Stimulated activated CD4-positive, alpha-beta T cell treated with anti-CD3 and anti-CD28 coated beads, Interleukin-12 subunit alpha, Interleukin-12 subunit beta, amount 100 ng/mL, for 4 hours (primary cell): Measurements from ENCODE around the gene TMEM63A.

ENCODE experiments used
- DNase-seq: peaks from one replicate; pipeline ENCODE4 v3.0.0-alpha.2; 2020

Gene TMEM63A

DNA sequence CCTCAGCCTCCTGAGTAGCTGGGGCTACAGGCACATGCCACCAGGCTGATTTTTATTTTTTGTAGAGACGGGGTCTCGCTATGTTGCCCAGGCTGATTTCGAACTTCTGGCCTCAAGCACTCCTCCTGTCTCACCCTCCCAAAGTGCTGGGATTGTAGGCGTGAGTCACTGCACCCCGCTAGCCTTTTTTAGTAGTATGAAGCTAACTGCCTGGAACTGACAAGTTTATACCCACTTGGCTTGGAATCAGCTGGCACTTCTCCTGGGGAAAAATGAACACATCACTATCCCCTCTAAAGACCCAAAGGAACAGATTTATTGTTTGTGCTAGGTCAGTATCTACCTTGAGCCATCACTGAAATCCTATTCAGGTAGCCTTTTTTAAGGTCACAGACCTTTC lies 19.0 kb downstream of the TMEM63A start:
- DNase-seq, result no peak

- DNase-seq, result no peak
Measured at GRCh38 chr1:225862581-225862950, 19.6 kb downstream of the TMEM63A start.

DNA sequence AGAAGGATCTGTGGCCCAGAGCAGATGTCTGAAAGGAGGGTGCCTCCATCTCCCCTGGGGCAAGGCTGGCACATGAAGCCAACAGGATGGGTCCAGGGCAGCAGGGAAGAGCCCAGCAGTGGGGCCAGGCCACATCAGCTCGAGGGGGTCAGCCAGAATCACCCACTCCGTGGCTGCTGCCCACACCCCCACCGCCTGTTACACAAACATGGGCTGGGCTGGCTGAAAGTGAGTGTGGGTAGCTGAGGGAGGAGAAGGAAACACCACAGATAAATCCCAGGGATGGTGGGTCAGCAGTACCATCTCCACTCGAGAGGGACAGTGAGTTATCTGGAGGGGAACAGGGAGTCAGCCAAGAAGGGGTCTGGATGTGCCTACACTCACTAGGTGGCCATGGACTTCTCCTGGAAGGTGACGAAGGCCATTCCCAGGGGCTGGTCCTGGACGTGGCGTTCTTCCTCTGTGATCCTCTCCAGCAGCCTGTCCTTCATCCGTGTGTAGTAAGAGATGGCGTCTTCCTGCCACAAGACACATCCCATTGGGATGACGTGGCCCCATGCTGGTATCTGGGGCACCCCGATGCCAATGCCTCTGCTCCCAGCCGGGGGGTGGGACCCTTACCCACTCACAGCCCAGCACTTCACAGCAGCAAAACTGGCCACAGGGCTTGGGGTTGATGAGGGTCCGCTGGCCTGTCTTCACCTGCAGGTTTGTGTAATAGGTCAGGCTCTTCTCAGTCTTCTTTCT lies 20.2 kb downstream of the TMEM63A start:
- no peak for DNase-seq

DNA sequence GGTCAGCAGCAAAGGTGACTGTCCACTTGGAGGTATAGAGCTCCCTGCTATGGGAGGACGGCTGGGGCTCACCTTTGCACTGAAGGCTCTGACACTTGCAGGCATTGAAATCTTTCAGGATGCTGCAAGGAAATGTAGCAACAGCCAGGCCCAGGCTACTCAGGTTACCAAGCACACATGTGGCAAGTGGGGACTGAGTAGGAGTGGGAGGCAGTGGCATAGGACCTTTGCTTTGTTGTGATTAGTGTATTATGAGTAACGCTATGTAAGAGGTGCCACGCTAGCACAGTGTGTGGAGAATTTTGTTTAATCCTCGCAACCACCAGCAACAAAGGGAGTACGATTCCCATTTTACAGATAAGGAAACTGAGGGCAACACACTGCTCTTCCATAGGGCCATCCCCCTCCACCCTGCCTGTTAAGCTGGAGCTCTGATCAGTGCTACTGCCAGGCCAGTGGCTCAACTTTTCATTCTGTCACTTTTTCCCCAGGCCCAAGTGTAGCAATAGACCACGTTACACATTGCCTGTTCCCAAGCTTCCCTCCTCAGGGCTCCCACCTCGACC lies 21.2 kb downstream of the TMEM63A start:
- no peak for DNase-seq

DNA sequence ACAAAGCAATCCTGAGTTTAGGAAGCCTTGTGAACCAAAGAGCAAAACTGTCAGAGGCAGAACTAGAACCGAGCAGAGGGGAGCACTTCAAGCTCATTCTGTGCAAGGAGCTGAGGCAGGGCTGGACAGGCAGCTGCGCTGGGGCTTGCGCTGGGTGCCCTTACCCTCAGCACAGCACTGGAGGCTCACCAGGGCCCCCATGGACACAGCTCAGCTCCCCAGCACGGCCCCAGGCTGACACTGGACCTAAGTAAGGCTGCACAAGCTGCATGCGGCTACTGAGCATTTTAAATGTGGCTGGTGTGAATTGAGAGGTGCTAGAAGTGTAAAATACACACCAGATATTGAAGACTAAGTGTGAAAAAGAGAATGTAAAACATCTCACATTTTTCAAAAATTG lies 22.1 kb downstream of the TMEM63A start:
- DNase-seq, result no peak

GRCh38 chr1:225859151-225859550 lies 23.0 kb downstream of the TMEM63A start:
- no peak for DNase-seq

- DNase-seq, result no peak
Measured at GRCh38 chr1:225857256-225857655, 24.9 kb downstream of the TMEM63A start.

DNA sequence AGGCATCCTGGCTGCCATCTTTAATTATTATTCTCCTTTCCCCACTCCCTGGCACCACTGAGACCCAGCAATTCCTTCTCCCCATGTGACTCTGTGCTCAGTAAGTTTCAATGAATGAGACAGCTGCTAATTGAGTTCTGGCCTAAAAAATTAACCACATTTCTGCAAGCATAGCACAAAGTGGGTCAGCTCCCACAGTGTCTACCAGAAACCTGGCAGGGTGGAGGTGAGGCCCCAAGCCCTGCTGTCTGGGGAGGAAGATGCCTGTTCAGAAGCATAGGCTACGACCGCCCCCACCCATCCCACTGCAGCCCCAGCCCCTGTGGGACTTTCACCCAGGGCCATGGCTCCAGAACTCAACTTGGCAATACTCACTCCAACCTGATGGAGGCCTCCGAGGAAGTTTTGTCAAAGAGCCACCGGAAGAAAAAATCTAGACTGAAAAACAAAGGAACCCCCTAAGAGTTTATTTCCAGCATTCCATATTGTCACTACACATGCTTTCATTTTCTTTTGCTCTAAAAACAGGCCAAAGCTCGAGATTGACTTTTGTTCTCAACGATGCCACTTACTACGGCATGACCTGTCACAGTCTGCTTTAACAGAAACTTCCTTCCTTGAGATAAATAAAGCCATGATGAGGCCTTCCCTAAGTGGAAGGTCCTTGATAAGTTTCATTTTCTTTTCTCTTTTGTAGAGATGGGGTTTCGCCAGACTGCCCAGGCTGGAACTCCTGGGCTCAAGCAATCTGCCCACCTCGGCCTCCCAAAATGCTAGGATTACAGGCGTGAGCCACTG lies 26.5 kb downstream of the TMEM63A start:
- DNase-seq, result no peak

DNA sequence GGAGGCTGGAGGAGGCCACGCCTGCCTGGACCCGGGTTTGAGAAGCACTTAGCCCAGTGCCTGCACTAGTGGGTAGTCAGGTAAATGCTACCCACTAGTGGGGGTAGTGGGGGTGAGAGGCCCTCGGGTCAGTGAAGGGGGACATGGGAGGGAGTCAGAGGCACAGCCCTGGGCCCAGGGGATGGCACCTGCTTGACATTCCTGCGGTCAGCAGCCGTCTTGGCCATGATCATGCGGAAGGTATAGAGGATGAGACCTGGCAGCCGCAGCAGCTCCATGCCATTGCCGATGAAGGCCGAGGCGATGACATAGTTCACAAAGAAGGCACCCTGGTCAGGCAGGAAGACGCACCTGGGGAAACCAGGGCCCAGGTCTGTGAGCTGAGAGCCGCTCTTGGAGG lies 28.7 kb downstream of the TMEM63A start:
- DNase-seq, result no peak

- DNase-seq, result no peak
Measured at GRCh38 chr1:225852413-225853124, 29.6 kb downstream of the TMEM63A start.

- no peak for DNase-seq
Measured at GRCh38 chr1:225851805-225852204, 30.4 kb downstream of the TMEM63A start.

- no peak for DNase-seq
Measured at GRCh38 chr1:225850370-225850769, 31.8 kb downstream of the TMEM63A start.

DNA sequence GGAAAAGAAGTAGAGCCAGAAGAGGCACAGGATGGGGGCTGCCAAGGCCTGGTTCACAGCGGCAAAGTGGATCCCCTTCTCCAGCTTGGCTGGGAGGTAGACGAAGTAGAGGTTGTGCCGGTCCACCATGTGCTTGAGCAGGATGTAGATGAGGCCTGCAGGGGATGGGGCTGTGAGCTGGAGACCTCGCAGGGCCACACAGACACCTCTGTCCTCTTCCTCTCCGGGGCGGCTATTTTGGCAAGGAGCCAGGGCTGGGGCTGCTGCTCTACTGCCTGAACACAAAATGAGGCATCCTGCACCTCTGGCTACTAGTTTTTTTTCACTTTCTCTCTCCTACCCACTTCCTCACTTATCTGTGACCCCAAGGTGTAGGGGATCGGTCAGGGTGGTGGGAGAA lies 32.3 kb downstream of the TMEM63A start:
- DNase-seq, result no peak

GRCh38 chr1:225848030-225848955 lies 33.9 kb downstream of the TMEM63A start:
- DNase-seq, result no peak

- DNase-seq, result no peak
Measured at GRCh38 chr1:225847610-225848009, 34.6 kb downstream of the TMEM63A start.

- no peak for DNase-seq
Measured at GRCh38 chr1:225846331-225847310, 35.6 kb downstream of the TMEM63A start.

DNA sequence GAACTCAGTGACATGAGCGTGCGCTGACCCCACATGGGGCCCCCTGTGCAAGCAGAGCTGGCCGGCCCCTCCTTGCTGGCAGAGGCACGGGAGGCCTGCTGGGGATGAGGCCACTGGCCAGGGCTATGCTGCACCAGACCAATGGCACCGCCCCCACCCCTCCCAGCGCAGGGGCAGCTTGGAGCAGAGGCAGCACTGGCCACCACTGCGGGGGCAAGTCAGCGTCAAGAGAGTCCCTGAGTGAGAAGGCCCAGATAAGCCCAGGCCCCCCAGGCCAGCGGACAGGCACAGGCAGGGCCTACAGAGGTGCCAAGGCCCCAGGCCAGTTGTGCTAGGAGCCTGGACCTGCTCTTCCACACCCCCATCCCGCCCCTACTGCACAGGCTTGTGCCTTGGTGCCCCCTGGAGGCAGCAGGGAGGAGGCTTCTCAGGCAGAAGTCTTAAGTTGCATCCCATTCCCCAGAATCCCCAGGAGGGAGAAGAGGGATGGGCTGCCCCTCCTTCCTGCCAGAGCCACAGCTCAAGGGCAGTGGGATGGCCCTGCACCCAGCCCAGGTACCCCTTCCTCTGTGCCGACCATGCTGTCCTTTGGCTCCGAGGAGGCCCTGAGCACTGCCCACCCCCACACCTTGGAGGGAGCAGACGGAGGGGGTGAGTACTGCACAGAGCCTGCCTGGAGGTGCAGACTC lies 36.5 kb downstream of the TMEM63A start:
- DNase-seq, result peak; percentile 31

DNA sequence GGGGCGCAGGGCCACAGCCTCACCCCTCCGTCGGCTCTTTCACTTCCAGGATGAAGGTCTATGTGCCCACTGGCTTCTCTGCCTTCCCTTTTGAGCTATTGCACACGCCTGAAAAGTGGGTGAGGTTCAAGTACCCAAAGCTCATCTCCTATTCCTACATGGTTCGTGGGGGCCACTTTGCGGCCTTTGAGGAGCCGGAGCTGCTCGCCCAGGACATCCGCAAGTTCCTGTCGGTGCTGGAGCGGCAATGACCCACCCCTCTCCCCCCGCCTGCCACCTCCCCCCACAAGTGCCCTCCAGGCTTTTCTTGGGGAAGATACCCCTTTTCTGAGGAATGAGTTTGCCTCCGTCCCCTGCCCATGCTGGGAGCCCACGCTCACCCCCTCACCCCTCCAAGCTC lies 37.1 kb downstream of the TMEM63A start:
- DNase-seq, result no peak

DNA sequence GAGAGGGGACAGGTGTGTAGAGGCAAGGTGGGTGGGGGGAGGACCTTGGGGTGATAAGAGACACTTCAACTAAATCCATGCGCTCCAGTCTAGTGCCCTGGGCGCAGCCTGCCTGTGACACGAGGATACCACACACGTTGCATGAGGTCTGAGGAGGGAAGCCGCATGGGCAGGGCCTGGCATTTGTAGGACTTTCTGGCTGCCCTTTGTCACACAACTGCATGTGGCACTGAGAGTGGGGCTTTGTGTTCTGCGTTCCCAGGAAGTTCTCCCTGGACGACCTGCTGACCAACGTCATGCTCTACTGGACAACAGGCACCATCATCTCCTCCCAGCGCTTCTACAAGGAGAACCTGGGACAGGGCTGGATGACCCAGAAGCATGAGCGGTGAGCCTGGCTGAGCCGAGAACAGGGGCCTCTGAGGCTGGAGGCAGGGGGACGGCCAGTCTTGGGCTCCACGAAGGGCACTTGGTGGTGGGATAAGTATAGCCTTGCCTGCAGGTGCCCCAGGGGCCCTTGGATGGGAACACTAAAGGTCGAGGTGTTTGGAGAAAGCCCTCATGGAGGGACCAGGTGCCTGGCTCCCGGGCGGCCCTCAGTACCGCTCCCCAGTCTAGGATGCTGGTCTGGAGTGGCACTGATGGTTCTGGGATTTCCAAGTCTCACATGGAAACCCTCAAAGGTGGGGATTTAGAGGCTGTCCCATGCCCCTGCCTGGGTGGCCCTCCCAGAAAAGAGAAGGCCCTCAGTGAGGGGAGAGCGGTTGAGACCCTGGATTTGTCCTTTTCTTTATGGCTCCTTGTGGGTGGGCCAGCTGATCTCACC lies 37.7 kb downstream of the TMEM63A start:
- no peak for DNase-seq

DNA sequence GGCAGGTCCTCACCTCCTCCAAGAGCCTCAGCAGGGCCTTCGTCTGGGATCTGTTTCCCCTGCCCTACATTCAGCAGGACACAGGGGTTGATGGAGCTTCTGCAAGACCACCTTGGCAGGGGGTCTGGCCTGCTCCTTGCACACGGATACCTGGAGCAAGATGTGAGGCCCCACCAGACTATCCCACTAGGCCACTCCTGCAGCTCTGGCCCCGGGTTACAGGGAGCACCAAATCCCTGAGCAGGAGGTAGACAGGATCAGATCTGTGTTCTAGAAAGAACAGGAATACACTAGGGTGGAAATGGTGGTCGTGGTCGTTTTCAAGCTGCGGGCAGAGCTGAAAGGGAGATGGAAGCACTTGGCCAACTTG lies 38.8 kb downstream of the TMEM63A start:
- no peak for DNase-seq
